ENCODE data around the gene PTH. TPM values are rescaled to one million over a fixed set of nuclear protein-coding genes. Genes with fewer than 3 reads are reported as not detected.

The PTH gene
- total RNA-seq (not detected), polyA plus RNA-seq (not detected)
- long read RNA-seq, donor 1 = 0 reads
- long read RNA-seq, donor 2 = 0 reads
- long read RNA-seq, donor 3, partial matches to known transcripts = 0 of 1 reads
- long read RNA-seq, donor 3, other reads (novel, unspliced or antisense) = 1 of 1 reads
- long read RNA-seq, donor 4 = 0 reads

DNA sequence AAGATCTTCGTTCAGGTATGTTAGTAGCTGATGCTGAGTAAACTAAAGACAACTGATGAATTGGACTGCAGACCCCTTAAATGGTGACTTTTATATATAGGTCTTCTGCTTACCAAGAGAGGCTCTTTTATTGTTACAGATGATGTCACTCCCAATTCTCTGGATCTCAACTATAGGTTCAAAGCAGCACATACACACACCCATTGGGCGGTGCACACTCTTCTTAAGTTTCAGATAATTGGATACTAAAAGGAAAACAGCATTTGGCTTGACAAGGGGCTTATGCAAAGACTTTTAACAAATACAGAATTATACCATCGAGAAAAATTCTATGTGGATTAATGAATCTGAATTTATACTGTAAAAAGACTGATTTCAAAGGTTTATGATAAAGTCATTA is at the start of gene PTH:
PTH (minus strand) TSS at position 69 of the 400 bp plus-strand sequence. CDS start 3,142 bp downstream, outside the sequence.
- no peak within 1 kb of the TSS for H3K27ac ChIP-seq (ENCODE audit: low read length)
- H3K9me3 ChIP-seq (ENCODE audit: control insufficient read depth, low read length) = no peaks in the 10 kb centered on the region
- H3K27me3 ChIP-seq (ENCODE audit: control insufficient read depth, insufficient read depth) = no peaks in the 10 kb centered on the region
- DNase-seq = no peak
- WGBS = 91% methylated on average over 3 of the region's 3 CpGs
- intact Hi-C loops (cut with DNase I) = no loop called here
- H3K4me3 ChIP-seq (ENCODE audit: low read length) = no peak within 1 kb of the TSS
- H3K4me1 ChIP-seq (ENCODE audit: control insufficient read depth, insufficient read depth, low read length) = no peaks in the 10 kb centered on the region
- no peak for ATAC-seq

DNA sequence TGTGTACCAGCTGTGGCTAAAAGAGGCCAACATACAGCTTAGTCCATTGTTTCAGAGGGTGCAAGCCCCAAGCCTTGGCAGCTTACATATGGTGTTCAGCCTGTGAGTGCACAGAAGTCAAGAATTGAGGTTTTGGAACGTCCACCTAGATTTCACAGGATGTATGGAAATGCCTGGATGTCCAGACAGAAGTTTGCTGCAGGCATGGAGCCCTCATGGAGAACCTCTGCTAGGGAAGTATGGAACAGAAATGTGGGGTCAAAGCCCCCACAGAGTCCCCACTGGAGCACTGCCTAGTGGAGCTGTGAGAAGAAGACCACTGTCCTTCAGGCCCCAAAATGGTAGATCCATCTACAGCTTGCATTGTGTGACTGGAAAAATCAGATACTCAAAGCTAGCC is 42.2 kb upstream of the PTH start:
- Histone ChIP-seq H3K27me3 (ENCODE audit: control insufficient read depth, insufficient read depth) (no peaks in the 10 kb centered on the region), H3K4me3 (ENCODE audit: low read length) (no peak overlapping the region), H3K9me3 (ENCODE audit: control insufficient read depth, low read length) (peaks cover 4% of the 10 kb centered on the region), H3K4me1 (ENCODE audit: control insufficient read depth, insufficient read depth, low read length) (no peaks in the 10 kb centered on the region), H3K27ac (ENCODE audit: low read length) (no peak overlapping the region)
- WGBS = 48% methylated on average over 1 of the region's 1 CpG
- intact Hi-C loops (cut with DNase I) = no loop called here
- DNase-seq (no peak), ATAC-seq (no peak)

DNA sequence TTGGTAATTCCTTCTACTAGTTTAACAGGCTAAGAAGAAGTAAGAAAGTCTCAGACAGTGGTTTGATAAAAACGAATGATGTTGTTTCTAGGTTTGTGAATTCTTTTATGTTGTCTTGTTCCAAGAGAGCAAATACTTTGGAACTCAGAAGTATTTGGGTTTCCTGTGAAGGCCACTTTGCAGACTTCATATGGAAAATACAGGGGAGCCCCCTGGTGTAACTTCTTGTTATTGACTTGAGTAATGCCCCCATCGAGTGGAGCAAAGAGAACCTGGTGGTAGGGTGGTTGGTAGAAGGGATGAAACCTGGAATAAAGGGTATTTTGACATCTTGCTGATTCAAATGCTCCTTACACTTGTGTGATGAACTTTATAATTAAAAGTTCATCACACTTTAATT is 40.0 kb upstream of the PTH start:
- no peak for DNase-seq
- 40% methylated on average over 2 of the region's 2 CpGs for WGBS
- Histone ChIP-seq H3K4me3 (ENCODE audit: low read length) (no peak overlapping the region), H3K9me3 (ENCODE audit: control insufficient read depth, low read length) (peaks cover 4% of the 10 kb centered on the region), H3K27ac (ENCODE audit: low read length) (no peak overlapping the region), H3K4me1 (ENCODE audit: control insufficient read depth, insufficient read depth, low read length) (no peaks in the 10 kb centered on the region), H3K27me3 (ENCODE audit: control insufficient read depth, insufficient read depth) (no peaks in the 10 kb centered on the region)
- ATAC-seq = no peak
- intact Hi-C loops (cut with DNase I) = no loop called here

DNA sequence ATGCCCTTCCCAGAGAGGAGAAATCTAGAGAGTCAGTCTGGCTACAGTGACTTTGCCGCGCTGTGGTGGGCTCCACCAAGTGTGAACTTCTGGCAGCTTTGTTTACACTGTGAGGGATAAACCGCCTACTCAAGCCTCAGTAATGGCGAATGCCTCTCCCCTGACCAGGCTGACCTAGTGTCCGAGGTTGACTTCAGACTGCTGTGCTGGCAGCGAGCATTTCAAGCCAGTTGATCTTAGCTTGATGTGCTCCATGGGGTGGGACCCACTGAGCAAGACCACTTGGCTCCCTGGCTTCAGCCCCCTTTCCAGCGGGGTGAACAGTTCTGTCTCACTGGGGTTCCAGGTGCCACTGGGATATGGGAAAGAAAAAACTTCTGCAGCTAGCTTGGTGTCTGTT is 38.6 kb upstream of the PTH start:
- DNase-seq (peak in 1 of 3 donors; percentile 12), ATAC-seq (no peak)
- 56% methylated on average over 7 of the region's 7 CpGs for WGBS
- no peaks in the 10 kb centered on the region for H3K27me3 ChIP-seq (ENCODE audit: control insufficient read depth, insufficient read depth)
- intact Hi-C loops (cut with DNase I) = no loop called here
- H3K4me1 ChIP-seq (ENCODE audit: control insufficient read depth, insufficient read depth, low read length) = no peaks in the 10 kb centered on the region
- peaks cover 4% of the 10 kb centered on the region for H3K9me3 ChIP-seq (ENCODE audit: control insufficient read depth, low read length)
- H3K4me3 ChIP-seq (ENCODE audit: low read length) = no peak overlapping the region
- H3K27ac ChIP-seq (ENCODE audit: low read length) = no peak overlapping the region

DNA sequence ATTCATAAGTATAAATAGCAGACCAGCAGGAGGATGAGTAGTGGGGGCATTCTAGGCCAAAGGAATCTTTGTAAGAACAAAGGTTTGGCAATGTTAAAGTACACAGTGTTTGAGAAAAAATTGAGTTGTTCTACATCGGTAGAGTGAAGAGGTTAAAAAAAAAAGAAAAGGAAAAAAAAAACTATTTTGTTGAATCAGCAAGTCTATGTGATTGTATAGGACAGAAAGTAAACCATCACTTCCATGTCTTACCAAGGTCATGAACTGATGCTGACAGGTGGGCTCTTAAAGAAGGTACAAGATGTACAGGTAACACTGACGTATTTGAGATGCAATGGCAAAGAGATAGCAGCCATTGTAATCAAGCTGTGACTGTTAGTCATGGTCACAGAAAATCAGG is 29.5 kb upstream of the PTH start:
- WGBS = 77% methylated on average over 2 of the region's 2 CpGs
- Histone ChIP-seq H3K4me1 (ENCODE audit: control insufficient read depth, insufficient read depth, low read length) (no peaks in the 10 kb centered on the region), H3K4me3 (ENCODE audit: low read length) (no peak overlapping the region), H3K27me3 (ENCODE audit: control insufficient read depth, insufficient read depth) (no peaks in the 10 kb centered on the region), H3K27ac (ENCODE audit: low read length) (no peak overlapping the region), H3K9me3 (ENCODE audit: control insufficient read depth, low read length) (no peaks in the 10 kb centered on the region)
- ATAC-seq = no peak
- intact Hi-C loops (cut with DNase I) = no loop called here
- DNase-seq = no peak

DNA sequence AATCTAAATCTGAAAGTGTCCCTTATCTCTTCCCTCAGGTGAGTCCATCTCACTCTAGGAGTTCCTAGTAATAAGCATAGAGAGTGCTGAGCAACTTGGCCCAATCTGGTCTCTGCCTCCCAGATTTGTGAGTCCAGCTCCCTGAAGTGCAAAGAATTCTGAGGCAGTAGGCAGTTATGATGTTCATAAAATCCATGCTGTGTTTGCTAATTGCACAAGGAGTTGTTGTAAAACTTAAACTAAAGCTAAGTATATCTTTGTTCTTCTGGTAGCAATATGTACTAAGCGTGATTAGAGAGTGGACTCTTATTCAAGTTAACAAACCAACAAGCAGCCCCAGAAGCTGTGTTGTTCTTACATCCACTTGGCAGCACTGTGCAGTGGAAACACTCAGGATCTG is 7.6 kb upstream of the PTH start:
- 68% methylated on average over 1 of the region's 1 CpG for WGBS
- Histone ChIP-seq H3K4me1 (ENCODE audit: control insufficient read depth, insufficient read depth, low read length) (no peaks in the 10 kb centered on the region), H3K27ac (ENCODE audit: low read length) (no peak overlapping the region), H3K27me3 (ENCODE audit: control insufficient read depth, insufficient read depth) (no peaks in the 10 kb centered on the region), H3K9me3 (ENCODE audit: control insufficient read depth, low read length) (no peaks in the 10 kb centered on the region), H3K4me3 (ENCODE audit: low read length) (no peak overlapping the region)
- intact Hi-C loops (cut with DNase I) = no loop called here
- no peak for DNase-seq
- no peak for ATAC-seq

DNA sequence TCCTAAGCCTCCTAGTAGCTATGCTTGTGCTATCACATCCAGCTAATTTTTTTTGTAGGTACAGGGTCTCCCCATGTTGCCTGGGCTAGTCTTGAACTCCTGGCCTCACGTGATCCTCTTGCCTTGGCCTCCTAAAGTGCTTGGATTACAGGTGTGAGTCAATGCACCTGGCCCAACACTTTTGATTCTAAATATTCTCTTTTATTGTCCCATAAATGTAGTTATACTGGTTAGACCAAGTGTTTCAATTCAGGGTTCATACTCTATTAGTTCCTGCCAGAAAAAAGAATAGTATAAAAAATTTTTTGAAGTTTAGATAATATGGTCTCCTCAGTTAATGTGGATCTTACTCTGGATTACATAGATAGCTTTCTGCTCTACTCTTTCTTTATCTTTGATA is 6.7 kb upstream of the PTH start:
- Histone ChIP-seq H3K4me1 (ENCODE audit: control insufficient read depth, insufficient read depth, low read length) (no peaks in the 10 kb centered on the region), H3K4me3 (ENCODE audit: low read length) (no peak overlapping the region), H3K27ac (ENCODE audit: low read length) (no peak overlapping the region), H3K27me3 (ENCODE audit: control insufficient read depth, insufficient read depth) (no peaks in the 10 kb centered on the region), H3K9me3 (ENCODE audit: control insufficient read depth, low read length) (no peaks in the 10 kb centered on the region)
- 74% methylated on average over 1 of the region's 1 CpG for WGBS
- no peak for DNase-seq
- intact Hi-C loops (cut with DNase I) = no loop called here
- no peak for ATAC-seq

DNA sequence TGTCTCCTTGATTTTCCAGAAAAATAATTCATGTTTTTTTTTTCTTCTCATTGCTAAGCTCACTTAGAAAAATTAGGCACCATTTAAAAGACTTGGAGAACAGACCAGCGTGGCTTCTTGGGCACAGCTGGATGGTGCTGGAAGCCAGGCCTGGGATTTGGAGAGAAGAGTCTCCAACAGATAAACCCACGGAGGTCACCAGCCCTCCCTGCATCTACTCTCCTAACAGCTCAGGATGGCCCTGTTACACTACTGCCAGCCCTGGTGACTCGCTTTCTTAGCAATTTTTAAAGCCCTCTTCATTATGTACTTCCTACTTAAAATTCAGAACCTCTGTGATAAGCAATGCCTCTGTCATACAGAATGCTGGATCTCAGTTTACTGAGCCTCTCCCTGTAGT is 1.7 kb downstream of the PTH start:
- H3K4me3 ChIP-seq (ENCODE audit: low read length) = no peak overlapping the region
- ATAC-seq (no peak), DNase-seq (no peak)
- H3K4me1 ChIP-seq (ENCODE audit: control insufficient read depth, insufficient read depth, low read length) = no peaks in the 10 kb centered on the region
- intact Hi-C loops (cut with DNase I) = no loop called here
- H3K9me3 ChIP-seq (ENCODE audit: control insufficient read depth, low read length) = no peaks in the 10 kb centered on the region
- WGBS = 45% methylated on average over 3 of the region's 3 CpGs
- H3K27me3 ChIP-seq (ENCODE audit: control insufficient read depth, insufficient read depth) = no peaks in the 10 kb centered on the region
- H3K27ac ChIP-seq (ENCODE audit: low read length) = no peak overlapping the region

DNA sequence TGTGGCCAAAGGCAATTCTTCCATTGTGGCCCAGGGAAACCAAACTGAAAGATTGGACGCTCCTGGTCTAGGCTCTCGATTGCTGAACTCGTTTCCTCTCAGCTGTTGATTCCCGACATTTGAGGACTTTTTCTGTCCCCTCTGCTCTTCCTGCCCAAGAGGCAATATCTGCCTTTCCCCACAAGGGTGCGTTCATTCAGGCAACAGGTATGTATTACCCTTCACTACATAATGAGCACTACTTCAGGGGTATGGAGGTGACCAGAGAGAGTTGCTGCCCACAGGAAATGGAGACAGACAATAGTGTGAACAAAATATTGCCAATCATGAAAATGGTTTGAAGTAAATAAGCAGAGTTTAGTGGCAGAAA is 8.2 kb downstream of the PTH start:
- no peaks in the 10 kb centered on the region for H3K27me3 ChIP-seq (ENCODE audit: control insufficient read depth, insufficient read depth)
- intact Hi-C loops (cut with DNase I) = no loop called here
- no peaks in the 10 kb centered on the region for H3K4me1 ChIP-seq (ENCODE audit: control insufficient read depth, insufficient read depth, low read length)
- no peaks in the 10 kb centered on the region for H3K9me3 ChIP-seq (ENCODE audit: control insufficient read depth, low read length)
- DNase-seq (no peak), ATAC-seq (no peak)
- 57% methylated on average over 5 of the region's 5 CpGs for WGBS
- no peak overlapping the region for H3K4me3 ChIP-seq (ENCODE audit: low read length)
- no peak overlapping the region for H3K27ac ChIP-seq (ENCODE audit: low read length)

DNA sequence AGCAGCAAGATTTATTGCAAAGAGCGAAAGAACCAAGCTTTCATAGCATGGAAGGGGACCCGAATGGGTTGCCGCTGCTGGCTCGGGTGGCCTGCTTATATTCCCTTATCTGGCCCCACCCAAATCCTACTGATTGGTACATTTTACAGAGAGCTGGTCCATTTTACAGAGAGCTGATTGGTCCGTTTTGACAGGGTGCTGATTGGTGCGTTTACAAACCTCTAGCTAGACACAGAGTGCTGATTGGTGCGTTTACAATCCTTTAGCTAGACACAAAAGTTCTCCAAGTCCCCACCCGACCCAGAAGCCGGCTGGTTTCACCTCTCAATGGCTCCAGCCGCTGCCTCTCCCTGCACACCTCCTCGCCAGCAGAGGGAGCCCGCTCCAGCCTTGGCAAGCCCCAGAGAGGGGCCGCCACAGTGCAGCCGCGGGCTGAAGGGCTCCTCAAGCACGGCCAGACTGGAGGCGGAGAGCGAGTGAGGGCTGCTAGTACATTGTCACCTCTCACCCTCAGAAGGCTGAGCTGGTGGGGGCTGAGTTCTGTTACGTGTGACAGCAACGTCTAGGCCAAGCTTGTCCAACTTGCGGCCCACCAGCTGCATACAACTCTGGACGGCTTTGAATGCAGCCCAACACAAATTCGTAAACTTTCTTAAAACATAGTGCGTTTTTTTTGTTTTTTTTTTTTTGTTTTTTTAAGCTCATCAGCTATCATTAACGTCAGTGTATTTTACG is 8.7 kb downstream of the PTH start:
- intact Hi-C loops (cut with DNase I) = no loop called here
- Histone ChIP-seq H3K27me3 (ENCODE audit: control insufficient read depth, insufficient read depth) (no peaks in the 10 kb centered on the region), H3K9me3 (ENCODE audit: control insufficient read depth, low read length) (no peaks in the 10 kb centered on the region), H3K4me1 (ENCODE audit: control insufficient read depth, insufficient read depth, low read length) (no peaks in the 10 kb centered on the region), H3K27ac (ENCODE audit: low read length) (no peak overlapping the region), H3K4me3 (ENCODE audit: low read length) (no peak overlapping the region)
- DNase-seq (peak; percentile 57 to 86 (median 82)), ATAC-seq (peak; percentile 59 to 71)
- 50% methylated on average over 26 of the region's 26 CpGs for WGBS

DNA sequence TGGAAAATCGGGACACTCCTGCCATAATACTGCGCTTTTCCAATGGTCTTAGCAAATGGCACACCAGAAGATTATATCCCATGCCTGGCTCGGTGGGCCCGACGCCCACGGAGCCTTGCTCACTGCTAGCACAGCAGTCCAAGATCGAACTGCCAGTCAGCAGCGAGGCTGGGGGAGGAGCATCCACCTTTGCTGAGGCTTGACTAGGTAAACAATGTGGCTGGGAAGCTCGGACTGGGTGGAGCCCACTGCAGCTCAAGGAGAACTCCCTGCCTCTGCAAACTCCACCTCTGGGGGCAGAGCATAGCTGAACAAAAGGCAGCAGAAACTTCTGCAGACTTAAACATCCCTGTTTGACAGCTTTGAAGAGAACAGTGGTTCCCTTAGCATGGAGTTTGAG is 15.6 kb downstream of the PTH start:
- H3K9me3 ChIP-seq (ENCODE audit: control insufficient read depth, low read length) = no peaks in the 10 kb centered on the region
- no peaks in the 10 kb centered on the region for H3K27me3 ChIP-seq (ENCODE audit: control insufficient read depth, insufficient read depth)
- intact Hi-C loops (cut with DNase I) = no loop called here
- no peak overlapping the region for H3K4me3 ChIP-seq (ENCODE audit: low read length)
- H3K27ac ChIP-seq (ENCODE audit: low read length) = no peak overlapping the region
- no peak for DNase-seq
- WGBS = 90% methylated on average over 9 of the region's 9 CpGs
- no peaks in the 10 kb centered on the region for H3K4me1 ChIP-seq (ENCODE audit: control insufficient read depth, insufficient read depth, low read length)
- no peak for ATAC-seq

DNA sequence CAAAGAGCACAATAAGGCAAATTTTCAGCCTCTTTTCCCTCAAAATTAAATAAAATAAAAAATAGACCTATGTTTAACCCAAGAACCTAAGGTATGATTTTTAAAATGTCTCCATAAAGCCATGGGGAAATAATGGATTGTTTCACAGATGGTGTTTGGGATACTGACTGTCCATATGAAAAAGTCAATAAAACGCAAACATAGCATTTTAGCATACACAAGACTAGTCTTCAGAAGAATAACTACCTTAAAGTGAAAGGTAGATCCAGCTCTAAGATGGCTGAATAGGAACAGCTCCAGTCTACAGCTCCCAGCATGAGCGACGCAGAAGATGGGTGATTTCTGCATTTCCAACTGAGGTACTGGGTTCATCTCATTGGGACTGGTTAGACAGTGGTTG is 16.1 kb downstream of the PTH start:
- WGBS = 92% methylated on average over 3 of the region's 3 CpGs
- Histone ChIP-seq H3K27me3 (ENCODE audit: control insufficient read depth, insufficient read depth) (no peaks in the 10 kb centered on the region), H3K27ac (ENCODE audit: low read length) (no peak overlapping the region), H3K9me3 (ENCODE audit: control insufficient read depth, low read length) (no peaks in the 10 kb centered on the region), H3K4me3 (ENCODE audit: low read length) (no peak overlapping the region), H3K4me1 (ENCODE audit: control insufficient read depth, insufficient read depth, low read length) (no peaks in the 10 kb centered on the region)
- ATAC-seq (no peak), DNase-seq (no peak)
- intact Hi-C loops (cut with DNase I) = no loop called here
